ENCODE measurements around the gene KATNB1.

DNA sequence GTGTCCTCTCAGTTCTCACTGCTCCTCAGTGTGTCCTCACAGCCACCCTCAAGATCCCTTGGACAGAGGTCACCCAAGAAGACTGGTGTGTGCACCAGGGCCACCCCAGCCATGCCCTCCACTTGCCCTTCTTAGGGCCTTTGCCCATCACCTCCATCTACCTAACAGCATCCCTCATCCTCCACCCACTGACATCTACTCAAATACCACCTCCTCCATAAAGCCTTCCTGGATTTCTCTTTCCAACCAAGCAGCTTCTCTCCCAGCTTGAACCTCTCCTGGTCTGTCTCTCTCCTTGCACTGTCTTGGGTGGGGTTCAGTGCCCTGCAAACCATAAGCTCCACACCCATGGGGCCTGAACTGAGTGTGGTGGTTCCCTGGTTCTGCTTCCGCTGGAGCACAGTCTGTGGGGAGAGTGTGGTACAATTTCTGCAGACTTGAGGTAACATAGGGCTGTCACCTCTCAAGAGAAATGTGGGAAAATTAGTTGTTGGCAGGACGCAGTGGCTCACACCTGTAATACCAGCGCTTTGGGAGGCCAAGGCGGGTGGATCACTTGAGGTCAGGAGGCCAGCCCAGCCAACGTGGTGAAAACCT is 14.4 kb downstream of the KATNB1 start:
- TF ChIP-seq, protein P1, sequence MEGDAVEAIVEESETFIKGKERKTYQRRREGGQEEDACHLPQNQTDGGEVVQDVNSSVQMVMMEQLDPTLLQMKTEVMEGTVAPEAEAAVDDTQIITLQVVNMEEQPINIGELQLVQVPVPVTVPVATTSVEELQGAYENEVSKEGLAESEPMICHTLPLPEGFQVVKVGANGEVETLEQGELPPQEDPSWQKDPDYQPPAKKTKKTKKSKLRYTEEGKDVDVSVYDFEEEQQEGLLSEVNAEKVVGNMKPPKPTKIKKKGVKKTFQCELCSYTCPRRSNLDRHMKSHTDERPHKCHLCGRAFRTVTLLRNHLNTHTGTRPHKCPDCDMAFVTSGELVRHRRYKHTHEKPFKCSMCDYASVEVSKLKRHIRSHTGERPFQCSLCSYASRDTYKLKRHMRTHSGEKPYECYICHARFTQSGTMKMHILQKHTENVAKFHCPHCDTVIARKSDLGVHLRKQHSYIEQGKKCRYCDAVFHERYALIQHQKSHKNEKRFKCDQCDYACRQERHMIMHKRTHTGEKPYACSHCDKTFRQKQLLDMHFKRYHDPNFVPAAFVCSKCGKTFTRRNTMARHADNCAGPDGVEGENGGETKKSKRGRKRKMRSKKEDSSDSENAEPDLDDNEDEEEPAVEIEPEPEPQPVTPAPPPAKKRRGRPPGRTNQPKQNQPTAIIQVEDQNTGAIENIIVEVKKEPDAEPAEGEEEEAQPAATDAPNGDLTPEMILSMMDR (IDR thresholded peaks at IDR 0.05; ENCODE audit: borderline replicate concordance, extremely low read depth, low read length, poor library complexity, severe bottlenecking) = no peak
- TF ChIP-seq EZH2 (IDR thresholded peaks at IDR 0.05; ENCODE audit: borderline replicate concordance, low read depth, low read length, severe bottlenecking) = no peak

Measured in DND-41 (cell line).